HG02678 (cell line): ENCODE data around the gene ZNF784.

Experiments used
- ATAC-seq: cut with Tn5 transposase; IDR thresholded peaks from one replicate; pipeline ENCODE4 v1.9.1; 2021; ENCODE audit warnings: mild to moderate bottlenecking, moderate library complexity; ENCODE audit not compliant: unreplicated experiment

Gene ZNF784

DNA sequence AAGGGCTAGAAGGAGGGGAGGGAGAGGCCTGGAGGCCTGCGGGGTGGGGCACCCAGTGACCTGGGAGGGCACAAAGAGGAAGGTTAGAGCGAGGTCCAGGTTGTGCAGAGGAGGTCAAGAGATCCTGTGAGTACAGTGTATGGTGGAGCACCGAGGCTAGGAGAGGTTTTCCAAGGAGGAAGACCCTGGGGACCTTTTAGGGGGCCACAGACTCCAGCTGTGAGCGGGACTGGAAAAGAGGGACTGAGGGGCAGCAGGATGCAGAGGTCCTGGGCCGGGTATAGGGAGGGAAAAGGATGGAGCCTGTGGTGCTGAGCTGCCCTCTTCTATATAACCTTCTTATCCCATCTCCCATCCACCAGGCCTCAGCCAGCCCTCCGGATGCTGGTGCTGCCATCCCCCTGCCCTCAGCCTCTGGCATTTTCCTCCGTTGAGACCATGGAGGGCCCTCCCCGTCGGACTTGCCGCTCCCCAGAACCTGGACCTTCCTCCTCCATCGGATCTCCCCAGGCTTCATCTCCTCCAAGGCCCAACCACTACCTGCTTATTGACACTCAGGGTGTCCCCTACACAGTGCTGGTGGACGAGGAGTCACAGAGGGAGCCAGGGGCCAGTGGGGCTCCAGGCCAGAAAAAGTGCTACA, 19.9 kb upstream of the ZNF784 start:
- no peak for ATAC-seq

GRCh38 chr19:55643887-55644176, 19.5 kb upstream of the ZNF784 start:
- no peak for ATAC-seq

DNA sequence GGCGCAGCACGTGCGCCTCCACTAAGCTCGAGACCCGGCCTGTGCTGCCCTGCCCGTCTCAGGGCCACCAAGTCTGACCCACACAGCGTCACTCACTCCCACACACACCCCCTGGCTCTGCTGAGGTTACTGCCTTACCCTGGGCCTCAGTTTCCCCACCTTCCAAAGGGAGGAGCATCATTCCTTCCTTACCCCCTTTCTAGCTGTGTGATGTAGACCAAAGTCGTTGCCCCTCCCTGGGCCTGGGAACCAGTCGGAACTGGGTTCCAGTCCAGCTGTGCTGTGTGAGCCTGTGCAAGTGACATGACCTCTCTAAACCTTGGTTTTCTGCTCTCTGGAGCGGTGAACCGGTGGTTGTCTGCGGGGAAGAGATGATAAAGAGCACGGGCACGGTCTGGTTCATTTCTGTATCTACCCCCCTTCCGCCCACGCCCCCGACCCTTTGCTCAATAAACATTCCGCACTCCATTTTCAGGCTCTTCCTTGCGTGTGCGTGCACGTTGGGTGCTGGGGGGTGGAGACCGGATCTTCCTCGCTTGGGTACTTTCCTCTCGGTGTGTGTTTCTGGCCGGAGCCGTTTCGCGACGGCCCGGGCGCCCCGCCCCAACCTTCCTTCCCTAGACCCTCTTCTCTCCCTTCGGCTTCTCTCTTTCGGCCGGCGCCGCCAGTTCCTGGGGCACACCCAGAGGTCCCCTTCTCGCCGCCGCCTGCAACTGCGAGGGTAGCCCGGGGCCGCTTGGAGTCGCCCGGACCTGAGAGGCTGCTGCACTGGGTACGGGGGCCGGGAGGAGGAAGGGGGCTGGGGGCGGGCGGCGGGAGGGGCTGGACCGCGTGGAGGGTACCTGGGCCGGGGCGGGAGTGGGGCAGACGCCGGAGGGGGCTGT, 18.9 kb upstream of the ZNF784 start, which contains the start of gene ZNF581:
ZNF581 (plus strand) TSS at position 647 of the 884 bp plus-strand sequence. CDS start 923 bp downstream, outside the sequence.
- ATAC-seq = peak; percentile 34

DNA sequence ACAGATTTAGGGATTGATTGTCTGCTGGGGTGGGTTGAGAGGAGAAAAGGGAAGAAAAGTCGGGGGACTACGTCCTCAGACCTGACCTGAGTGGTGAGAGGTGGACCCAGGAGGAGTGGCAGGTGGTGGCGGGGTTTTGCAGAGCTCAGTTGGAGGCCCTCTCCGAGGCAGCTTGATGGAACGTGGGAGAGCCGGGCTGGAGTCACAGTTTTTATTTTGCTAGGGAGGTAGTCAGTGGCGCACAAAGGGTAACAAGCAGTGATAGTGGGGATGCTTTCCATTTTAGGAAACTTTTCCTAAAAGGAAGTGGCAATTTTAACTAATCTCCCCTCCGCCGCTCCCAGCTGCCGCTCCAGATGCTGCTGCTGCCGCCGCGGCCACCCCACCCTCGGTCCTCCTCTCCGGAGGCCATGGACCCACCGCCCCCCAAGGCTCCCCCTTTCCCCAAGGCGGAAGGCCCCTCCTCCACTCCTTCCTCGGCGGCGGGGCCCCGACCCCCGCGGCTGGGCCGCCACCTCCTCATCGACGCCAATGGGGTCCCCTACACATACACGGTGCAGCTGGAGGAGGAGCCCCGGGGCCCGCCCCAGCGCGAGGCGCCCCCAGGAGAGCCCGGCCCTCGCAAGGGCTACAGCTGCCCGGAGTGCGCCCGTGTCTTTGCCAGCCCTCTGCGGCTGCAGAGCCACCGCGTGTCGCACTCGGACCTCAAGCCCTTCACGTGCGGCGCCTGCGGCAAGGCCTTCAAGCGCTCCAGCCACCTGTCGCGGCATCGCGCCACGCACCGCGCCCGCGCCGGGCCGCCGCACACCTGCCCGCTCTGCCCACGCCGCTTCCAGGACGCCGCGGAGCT, 18.0 kb upstream of the ZNF784 start:
- ATAC-seq = no peak

- no peak for ATAC-seq
These were observed 17.2 kb upstream of the ZNF784 start for GRCh38 chr19:55641426-55642152.

DNA sequence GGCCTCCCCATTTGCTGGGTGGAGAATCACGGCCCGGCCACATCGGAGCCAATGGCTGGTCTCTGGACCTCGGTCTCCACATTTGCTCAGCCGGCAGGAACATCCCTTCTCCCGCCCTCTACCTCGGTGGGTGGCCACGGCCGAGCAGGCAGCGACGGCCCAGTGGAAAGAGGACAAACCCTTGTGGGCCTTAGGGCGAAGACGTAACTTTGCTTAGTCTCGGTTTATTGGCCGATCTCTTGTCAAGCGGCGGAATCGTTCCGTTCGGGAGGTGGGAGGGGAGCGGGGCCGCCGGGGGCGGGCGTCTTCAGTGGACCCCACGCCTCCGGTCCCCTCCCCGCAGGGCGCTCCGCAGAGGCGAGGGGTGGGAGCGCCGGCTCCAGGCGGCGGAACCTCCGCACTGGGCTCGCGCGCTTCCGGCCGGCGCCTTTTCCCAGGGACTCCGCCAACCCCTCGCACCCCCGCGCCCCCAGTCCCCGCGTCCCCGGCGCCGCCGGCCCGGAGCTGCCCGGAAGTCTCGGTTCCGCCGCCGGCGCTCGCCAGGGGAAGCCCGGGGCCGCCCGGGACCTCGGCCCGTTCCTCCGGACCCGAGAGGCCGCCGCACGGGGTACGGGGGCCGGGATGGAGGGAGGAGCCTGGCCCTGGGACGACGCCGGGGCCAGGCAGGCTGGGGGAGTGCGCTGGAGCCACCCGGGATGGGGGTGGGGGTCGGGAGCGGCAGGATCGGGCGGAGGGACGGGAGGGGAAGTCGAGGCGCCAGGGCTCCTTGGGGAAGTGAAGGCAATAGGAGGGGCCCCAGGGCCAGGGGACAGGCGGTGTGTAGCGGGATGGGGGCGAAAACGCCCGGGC, 16.4 kb upstream of the ZNF784 start, which contains the start of gene ZNF580:
ZNF580 (plus strand) TSS at position 426 of the 849 bp plus-strand sequence. CDS start 1,507 bp downstream, outside the sequence.
- ATAC-seq = no peak

- ATAC-seq = no peak
These were observed 15.7 kb upstream of the ZNF784 start for GRCh38 chr19:55640043-55640576.

GRCh38 chr19:55638864-55639359, 14.5 kb upstream of the ZNF784 start:
- ATAC-seq = no peak

DNA sequence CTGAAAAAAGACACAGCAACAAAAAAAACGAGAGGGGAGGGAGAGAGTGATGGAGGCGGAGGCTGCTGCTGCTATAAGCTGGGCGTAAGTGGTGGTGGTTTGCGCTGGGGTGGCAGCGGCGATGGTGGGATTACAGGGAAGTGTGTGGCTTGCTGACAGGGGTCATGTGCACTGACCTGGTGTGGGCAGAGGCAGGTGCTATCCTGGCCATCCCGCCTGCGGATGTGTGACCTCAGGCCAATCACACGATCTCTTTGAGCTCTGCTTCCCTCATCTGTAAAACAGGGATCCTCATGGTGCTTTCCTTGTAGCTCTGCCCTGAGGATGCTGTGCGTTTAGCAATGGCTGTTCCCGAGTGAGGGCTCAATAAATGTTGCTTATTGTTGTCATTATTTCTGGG, 13.2 kb upstream of the ZNF784 start:
- ATAC-seq = no peak

DNA sequence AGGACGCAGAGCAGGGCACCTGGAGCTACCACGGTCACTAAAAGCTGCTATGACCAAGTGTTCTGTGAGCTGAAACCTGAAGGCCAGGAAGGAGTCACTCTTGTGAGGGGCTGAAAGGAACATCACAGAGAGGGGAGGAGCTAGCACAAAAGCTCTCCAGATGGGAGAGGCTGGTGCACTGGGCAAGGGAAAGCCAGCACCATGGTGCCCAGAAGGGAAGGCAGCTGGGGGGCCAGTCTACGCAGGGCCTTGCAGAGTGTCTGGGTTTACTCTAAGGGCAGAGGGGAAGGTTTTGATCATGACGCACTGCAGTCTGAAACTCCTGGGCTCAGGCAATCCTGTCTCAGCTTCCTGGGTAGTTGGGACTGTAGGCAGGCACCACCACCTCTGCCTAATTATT, 12.4 kb upstream of the ZNF784 start:
- ATAC-seq = no peak

GRCh38 chr19:55635856-55636440, 11.6 kb upstream of the ZNF784 start:
- no peak for ATAC-seq

GRCh38 chr19:55635334-55635717, 11.0 kb upstream of the ZNF784 start:
- no peak for ATAC-seq

DNA sequence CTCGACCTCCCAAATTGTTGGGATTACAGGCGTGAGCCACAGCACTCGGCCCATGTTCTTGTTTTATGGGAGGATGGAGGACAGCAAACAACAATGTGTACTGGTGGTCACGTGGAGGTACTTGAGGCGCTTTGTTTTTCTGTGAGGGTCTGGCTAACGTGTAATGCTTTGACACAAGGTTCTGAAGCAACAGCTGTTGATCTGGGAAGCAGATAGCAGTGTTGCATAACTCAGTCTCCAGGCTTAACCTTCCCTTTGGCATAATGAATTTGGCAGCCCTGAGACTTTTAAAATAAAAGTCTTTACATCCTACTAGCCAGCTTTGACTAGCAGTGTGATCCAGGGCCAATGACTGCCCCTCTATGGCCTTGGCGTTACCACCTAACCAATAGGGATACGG, 9.5 kb upstream of the ZNF784 start:
- ATAC-seq = no peak

DNA sequence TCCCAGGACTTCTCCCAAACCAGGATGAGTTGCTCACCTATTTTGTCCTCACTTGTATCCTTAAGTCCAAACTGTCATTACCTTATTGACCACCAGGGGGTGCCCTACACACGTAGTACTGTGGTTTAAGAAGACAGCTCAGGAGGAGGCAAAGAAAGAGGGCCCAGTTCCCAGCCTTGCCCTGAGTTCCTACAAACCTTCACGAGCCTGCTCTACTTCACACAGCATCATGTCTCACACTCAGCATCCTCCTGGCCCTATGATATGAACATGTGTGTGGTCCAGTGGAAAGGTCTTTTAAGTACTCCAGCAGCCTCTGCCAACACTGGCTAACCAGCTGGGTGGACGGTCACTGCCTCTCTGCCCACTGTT, 8.1 kb upstream of the ZNF784 start:
- ATAC-seq = no peak

DNA sequence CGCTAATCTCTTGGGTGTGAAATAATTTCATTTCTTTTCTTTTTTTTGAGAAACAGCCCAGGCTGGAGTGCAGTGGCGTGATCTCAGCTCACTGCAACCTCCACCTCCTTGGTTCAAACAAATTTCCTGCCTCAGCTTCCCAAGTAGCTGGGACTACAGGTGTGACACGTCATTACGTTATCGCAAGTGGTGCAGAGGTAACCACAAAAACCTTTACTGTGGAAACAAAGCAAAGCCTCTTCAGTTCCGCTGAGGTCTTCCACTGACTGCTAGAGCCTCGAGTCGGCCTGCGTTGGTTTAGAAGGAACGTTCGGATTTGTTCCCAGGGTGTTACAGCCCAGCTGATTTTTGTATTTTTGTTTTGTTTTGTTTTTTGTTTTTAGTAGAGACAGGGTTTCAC, 2.0 kb upstream of the ZNF784 start:
- no peak for ATAC-seq

DNA sequence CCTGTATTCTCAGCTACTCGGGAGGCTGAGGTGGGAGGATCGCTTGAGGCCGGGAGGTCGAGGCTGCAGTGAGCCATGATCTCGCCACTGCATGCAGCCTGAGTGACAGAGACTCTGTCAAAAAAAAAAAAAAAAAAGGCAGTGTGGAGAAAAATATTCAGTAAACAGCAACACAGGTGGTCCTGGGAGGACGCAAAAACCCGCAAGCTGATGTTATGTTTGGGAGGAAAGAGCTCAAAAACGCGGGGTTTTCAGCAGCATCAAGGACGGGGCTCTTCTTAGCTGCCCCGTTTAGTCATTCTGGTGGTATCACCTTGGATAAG, 599 bp upstream of the ZNF784 start:
- ATAC-seq = no peak

- ATAC-seq = no peak
These were observed 805 bp downstream of the ZNF784 start for GRCh38 chr19:55623561-55623960.

DNA sequence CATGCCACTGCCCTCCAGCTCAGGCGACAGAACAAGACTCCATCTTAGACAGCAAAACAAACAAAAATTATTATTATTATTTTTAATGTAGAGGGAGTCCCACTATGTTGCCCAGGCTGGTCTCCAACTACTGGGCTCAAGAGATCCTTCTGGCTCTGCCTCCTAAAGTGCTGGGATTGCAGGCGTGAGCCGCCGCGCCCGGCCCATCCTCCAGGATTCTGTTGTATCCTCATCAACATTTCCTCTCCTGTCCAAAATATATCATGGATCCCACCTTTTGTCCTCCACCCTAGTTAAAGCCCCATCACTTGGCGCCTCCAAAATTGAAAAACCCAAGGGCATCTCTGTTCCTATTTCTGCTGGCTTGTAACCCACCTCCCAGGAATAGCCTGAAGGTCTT, 1.2 kb downstream of the ZNF784 start:
- ATAC-seq = no peak

DNA sequence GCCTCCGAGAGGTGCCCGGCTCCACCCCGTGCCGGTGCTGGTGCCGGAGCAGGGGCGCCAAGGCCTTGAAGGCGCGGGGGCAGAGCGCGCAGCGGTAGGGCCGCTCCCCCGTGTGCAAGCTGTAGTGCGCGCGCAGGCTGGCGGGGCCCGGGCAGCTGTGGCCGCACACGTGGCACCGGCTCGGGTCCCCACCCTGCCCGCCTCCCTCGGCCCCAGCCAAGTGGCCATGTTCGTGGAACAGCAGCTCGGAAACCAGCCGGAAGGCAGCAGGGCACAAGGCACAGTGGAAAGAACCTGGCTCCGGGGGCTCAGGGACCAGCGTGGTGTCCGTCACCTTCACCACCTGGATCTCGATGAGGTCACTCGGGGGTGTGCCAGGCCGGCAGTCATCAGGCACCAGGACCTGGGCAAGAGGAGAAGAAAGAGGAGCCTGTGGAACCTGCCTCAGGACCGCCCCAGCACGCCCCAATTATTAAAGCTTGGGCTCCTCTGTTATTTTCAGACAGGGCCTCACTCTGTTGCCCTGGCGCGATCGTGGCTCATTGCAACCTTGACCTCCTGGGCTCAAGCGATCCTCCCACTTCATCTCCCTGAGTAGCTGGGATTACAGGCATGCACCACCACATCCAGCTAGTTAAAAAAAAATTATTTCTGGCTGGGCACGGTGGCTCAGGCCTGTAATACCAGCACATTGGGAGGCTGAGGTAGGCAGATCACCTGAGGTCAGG, 2.0 kb downstream of the ZNF784 start:
- ATAC-seq = no peak
